ENCODE data around the gene SRGAP2C.
"Not testable (repeated sequence)": the region's sequence is repeated elsewhere in the genome, so short reads cannot be mapped to it uniquely, and the experiment has no call there.

DNA sequence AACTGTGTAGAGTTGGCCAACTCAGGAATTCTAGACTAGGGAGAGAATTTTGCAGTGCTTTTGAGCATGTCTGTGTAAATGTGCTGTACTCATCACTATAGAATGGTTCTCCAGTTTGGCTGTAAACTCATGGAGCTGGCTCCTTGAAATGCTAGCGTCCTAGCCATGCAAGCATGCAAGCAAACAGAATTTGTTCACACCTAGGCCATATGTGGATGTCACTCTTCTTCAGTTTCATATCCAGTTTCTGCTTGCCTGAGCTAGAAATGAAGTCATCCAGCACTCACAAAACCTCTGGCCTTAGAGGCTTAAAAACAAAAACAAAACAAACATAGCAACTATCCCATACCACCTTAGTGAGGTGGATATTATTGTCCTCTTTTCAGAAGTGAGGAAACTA is 37.0 kb downstream of the SRGAP2C start:
- TF ChIP-seq, protein P1, sequence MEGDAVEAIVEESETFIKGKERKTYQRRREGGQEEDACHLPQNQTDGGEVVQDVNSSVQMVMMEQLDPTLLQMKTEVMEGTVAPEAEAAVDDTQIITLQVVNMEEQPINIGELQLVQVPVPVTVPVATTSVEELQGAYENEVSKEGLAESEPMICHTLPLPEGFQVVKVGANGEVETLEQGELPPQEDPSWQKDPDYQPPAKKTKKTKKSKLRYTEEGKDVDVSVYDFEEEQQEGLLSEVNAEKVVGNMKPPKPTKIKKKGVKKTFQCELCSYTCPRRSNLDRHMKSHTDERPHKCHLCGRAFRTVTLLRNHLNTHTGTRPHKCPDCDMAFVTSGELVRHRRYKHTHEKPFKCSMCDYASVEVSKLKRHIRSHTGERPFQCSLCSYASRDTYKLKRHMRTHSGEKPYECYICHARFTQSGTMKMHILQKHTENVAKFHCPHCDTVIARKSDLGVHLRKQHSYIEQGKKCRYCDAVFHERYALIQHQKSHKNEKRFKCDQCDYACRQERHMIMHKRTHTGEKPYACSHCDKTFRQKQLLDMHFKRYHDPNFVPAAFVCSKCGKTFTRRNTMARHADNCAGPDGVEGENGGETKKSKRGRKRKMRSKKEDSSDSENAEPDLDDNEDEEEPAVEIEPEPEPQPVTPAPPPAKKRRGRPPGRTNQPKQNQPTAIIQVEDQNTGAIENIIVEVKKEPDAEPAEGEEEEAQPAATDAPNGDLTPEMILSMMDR (IDR thresholded peaks at IDR 0.05): not testable (repeated sequence)
- not testable (repeated sequence) for TF ChIP-seq POLR2A (IDR thresholded peaks at IDR 0.05)
